Mammary epithelial cell (primary cell): ENCODE results near the gene KXD1.

Source experiments
- EZH2 ChIP-seq: IDR thresholded peaks from 2 replicates; pipeline ENCODE4 v1.6.1; 2012; ENCODE audit warnings: low read length, inconsistent platforms, borderline replicate concordance
- TF ChIP-seq, protein P1 (sequence below), 2 donors: IDR thresholded peaks in 1 of 2; conservative IDR thresholded peaks in 1 of 2; 2 replicates each; pipeline ENCODE4 v1.5.1; 2011 to 2012; ENCODE audit warnings: inconsistent platforms in 2 of 2, low read length in 2 of 2, mild to moderate bottlenecking in 2 of 2, control low read depth in 1 of 2, low read depth in 1 of 2; ENCODE audit not compliant: insufficient read depth in 1 of 2; ENCODE audit errors: extremely low read depth in 1 of 2

GRCh38 chr19:18532168-18532890, 25.3 kb upstream of the KXD1 start:
- no peak for TF ChIP-seq EZH2
- TF ChIP-seq, protein P1, sequence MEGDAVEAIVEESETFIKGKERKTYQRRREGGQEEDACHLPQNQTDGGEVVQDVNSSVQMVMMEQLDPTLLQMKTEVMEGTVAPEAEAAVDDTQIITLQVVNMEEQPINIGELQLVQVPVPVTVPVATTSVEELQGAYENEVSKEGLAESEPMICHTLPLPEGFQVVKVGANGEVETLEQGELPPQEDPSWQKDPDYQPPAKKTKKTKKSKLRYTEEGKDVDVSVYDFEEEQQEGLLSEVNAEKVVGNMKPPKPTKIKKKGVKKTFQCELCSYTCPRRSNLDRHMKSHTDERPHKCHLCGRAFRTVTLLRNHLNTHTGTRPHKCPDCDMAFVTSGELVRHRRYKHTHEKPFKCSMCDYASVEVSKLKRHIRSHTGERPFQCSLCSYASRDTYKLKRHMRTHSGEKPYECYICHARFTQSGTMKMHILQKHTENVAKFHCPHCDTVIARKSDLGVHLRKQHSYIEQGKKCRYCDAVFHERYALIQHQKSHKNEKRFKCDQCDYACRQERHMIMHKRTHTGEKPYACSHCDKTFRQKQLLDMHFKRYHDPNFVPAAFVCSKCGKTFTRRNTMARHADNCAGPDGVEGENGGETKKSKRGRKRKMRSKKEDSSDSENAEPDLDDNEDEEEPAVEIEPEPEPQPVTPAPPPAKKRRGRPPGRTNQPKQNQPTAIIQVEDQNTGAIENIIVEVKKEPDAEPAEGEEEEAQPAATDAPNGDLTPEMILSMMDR (conservative IDR thresholded peaks at IDR 0.05 in 1 of 2, IDR thresholded peaks at IDR 0.05 in 1 of 2; ENCODE audit: extremely low read depth in 1 of 2, insufficient read depth in 1 of 2, low read depth in 1 of 2, low read length in 2 of 2) = no peak
